ENCODE measurements around the gene MOCS1. TPM values are rescaled to one million over a fixed set of nuclear protein-coding genes. Genes with fewer than 3 reads are reported as not detected.

MOCS1 gene
- total and polyA plus RNA-seq, 2 donors (not counting 1 experiment from before 2014, with no cell fraction given): 0.15 TPM; not detected in 1

DNA sequence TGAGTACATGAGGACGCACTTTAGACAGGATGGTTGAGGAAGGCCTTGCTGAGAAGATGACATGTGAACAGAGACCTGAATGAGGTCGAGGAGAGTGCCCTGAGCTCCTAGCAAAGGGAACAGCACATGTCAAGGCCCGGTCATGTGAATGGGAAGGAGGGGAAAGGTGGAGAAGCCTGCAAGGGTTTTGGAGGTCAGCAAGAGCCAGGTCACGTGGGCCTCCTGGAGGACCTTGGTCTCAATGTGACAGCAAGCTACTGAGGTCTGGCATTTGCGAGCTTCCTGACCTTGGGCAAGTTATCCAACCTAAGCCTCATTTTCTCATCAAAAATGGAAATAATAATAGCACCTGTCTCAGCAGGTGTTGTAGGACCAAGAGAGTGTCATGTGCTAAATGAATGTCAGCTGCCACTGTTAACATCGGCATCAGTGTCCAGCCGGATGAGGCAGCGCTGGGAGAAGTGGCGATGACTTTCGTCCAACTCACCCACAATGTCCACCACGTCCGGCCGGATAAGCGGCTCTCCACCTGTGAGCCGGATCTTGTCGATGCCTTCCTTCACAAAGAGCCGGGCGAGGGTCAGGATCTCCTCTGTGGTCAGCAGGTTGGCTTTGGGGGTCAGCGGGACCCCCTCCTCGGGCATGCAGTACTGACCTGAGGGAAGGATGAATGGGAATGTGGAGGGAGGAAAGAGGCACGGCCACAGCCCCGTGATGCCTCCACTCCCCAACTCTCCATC, 8.9 kb downstream of the MOCS1 start:
- Histone ChIP-seq H3K4me2 (replicated peaks; ENCODE audit: low read depth, low read length, poor library complexity, severe bottlenecking) (no peak overlapping the region), H3K9me3 (ENCODE audit: control extremely low read depth in 1 of 3, control insufficient read depth in 2 of 3, insufficient read depth in 1 of 3, low read length in 2 of 3) (peaks cover 0 to 19% (median 0%) of the 10 kb centered on the region in 3 donors), H3K4me3 (ENCODE audit: control extremely low read depth in 1 of 5, extremely low read depth in 1 of 5, insufficient read depth in 1 of 5, low read depth in 2 of 5, low read length in 4 of 5) (no peak overlapping the region), H3K4me1 (ENCODE audit: control insufficient read depth in 2 of 2, insufficient read depth in 2 of 2, low read length in 2 of 2) (no peaks in the 10 kb centered on the region), H3K9ac (ENCODE audit: low read length) (no peak overlapping the region), H4K20me1 (ENCODE audit: control insufficient read depth, insufficient read depth, low read length, poor library complexity, severe bottlenecking) (no peaks in the 10 kb centered on the region), H3K27ac (ENCODE audit: low read length in 2 of 2) (no peak overlapping the region), H2AFZ (ENCODE audit: insufficient read depth, low read depth, low read length, poor library complexity, severe bottlenecking) (no peak overlapping the region), H3K27me3 (replicated peaks in 1 of 4; ENCODE audit: control extremely low read depth in 1 of 4, control insufficient read depth in 3 of 4, insufficient read depth in 4 of 4, low read length in 3 of 4) (no peaks in the 10 kb centered on the region), H3K36me3 (replicated peaks in 1 of 2; ENCODE audit: control extremely low read depth in 1 of 2, control insufficient read depth in 1 of 2, extremely low read depth in 1 of 2, insufficient read depth in 2 of 2, low read length in 1 of 2) (no peaks in the 10 kb centered on the region), H3K79me2 (ENCODE audit: control insufficient read depth, insufficient read depth, low read length) (no peaks in the 10 kb centered on the region)
- intact Hi-C loops (cut with micrococcal nuclease): no loop called here
- no peak for ATAC-seq (ENCODE audit: low read depth)
- DNase-seq: no peak
- POLR2A ChIA-PET: no interaction called here
- Mint-ChIP-seq H3K27me3 (no peaks in the 10 kb centered on the region), H3K4me3 (no peak overlapping the region), H3K4me1 (no peaks in the 10 kb centered on the region), H3K9me3 (ENCODE audit: insufficient read depth) (no peaks in the 10 kb centered on the region), H3K27ac (no peak overlapping the region)
- WGBS (ENCODE audit: insufficient coverage): 94% methylated on average over 17 of the region's 22 CpGs
- CTCF ChIA-PET: no interaction called here
- TF ChIP-seq, protein P1, sequence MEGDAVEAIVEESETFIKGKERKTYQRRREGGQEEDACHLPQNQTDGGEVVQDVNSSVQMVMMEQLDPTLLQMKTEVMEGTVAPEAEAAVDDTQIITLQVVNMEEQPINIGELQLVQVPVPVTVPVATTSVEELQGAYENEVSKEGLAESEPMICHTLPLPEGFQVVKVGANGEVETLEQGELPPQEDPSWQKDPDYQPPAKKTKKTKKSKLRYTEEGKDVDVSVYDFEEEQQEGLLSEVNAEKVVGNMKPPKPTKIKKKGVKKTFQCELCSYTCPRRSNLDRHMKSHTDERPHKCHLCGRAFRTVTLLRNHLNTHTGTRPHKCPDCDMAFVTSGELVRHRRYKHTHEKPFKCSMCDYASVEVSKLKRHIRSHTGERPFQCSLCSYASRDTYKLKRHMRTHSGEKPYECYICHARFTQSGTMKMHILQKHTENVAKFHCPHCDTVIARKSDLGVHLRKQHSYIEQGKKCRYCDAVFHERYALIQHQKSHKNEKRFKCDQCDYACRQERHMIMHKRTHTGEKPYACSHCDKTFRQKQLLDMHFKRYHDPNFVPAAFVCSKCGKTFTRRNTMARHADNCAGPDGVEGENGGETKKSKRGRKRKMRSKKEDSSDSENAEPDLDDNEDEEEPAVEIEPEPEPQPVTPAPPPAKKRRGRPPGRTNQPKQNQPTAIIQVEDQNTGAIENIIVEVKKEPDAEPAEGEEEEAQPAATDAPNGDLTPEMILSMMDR (IDR thresholded peaks at IDR 0.05): no peak
- no peak for TF ChIP-seq EZH2 (IDR thresholded peaks at IDR 0.05; ENCODE audit: borderline replicate concordance, insufficient read depth, low read depth, low read length, poor library complexity, severe bottlenecking)

DNA sequence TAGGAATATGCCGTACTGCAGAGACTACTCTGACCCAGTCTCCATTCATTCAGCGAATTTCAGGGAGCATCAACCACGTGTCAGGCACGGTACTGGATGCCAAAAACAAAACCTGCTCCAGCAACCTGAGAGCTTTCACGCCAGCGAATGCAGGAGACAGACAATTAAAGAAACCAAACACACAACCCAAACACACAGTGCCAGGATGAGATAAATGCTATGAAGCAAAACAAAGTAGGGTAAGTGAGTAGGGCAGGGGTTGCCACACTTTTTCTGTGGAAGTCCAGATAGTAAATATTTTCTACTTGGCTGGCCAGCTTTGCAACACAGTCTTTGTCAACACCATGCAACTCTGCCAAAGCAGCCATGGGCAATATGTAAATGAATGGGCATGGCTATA, 10.0 kb downstream of the MOCS1 start:
- Histone ChIP-seq H3K9ac (ENCODE audit: low read length) (no peak overlapping the region), H3K36me3 (replicated peaks in 1 of 2; ENCODE audit: control extremely low read depth in 1 of 2, control insufficient read depth in 1 of 2, extremely low read depth in 1 of 2, insufficient read depth in 2 of 2, low read length in 1 of 2) (no peaks in the 10 kb centered on the region), H3K4me2 (replicated peaks; ENCODE audit: low read depth, low read length, poor library complexity, severe bottlenecking) (no peak overlapping the region), H3K27me3 (replicated peaks in 1 of 4; ENCODE audit: control extremely low read depth in 1 of 4, control insufficient read depth in 3 of 4, insufficient read depth in 4 of 4, low read length in 3 of 4) (no peaks in the 10 kb centered on the region), H3K9me3 (ENCODE audit: control extremely low read depth in 1 of 3, control insufficient read depth in 2 of 3, insufficient read depth in 1 of 3, low read length in 2 of 3) (peaks cover 0 to 19% (median 0%) of the 10 kb centered on the region in 3 donors), H3K4me3 (ENCODE audit: control extremely low read depth in 1 of 5, extremely low read depth in 1 of 5, insufficient read depth in 1 of 5, low read depth in 2 of 5, low read length in 4 of 5) (no peak overlapping the region), H3K79me2 (ENCODE audit: control insufficient read depth, insufficient read depth, low read length) (no peaks in the 10 kb centered on the region), H2AFZ (ENCODE audit: insufficient read depth, low read depth, low read length, poor library complexity, severe bottlenecking) (no peak overlapping the region), H3K4me1 (ENCODE audit: control insufficient read depth in 2 of 2, insufficient read depth in 2 of 2, low read length in 2 of 2) (no peaks in the 10 kb centered on the region), H4K20me1 (ENCODE audit: control insufficient read depth, insufficient read depth, low read length, poor library complexity, severe bottlenecking) (no peaks in the 10 kb centered on the region), H3K27ac (ENCODE audit: low read length in 2 of 2) (no peak overlapping the region)
- no peak for DNase-seq
- WGBS (ENCODE audit: insufficient coverage): 89% methylated on average over 4 of the region's 6 CpGs
- POLR2A ChIA-PET: no interaction called here
- CTCF ChIA-PET: no interaction called here
- Mint-ChIP-seq H3K9me3 (ENCODE audit: insufficient read depth) (no peaks in the 10 kb centered on the region), H3K4me3 (no peak overlapping the region), H3K4me1 (no peaks in the 10 kb centered on the region), H3K27ac (no peak overlapping the region), H3K27me3 (no peaks in the 10 kb centered on the region)
- intact Hi-C loops (cut with micrococcal nuclease): no loop called here
- no peak for TF ChIP-seq EZH2 (IDR thresholded peaks at IDR 0.05; ENCODE audit: borderline replicate concordance, insufficient read depth, low read depth, low read length, poor library complexity, severe bottlenecking)
- TF ChIP-seq, protein P1 (IDR thresholded peaks at IDR 0.05): no peak
- ATAC-seq (ENCODE audit: low read depth): no peak

Data from B cell (primary cell).